COLO829 (cell line): ENCODE measurements around the gene BCL11A.

Source experiments
- DNase-seq: peaks from one replicate; pipeline ENCODE4 v3.0.0; 2012; ENCODE audit warnings: low spot score

BCL11A gene

GRCh38 chr2:60406192-60406591 lies 147.3 kb downstream of the BCL11A start:
- DNase-seq, result no peak

GRCh38 chr2:60405271-60405919 lies 148.1 kb downstream of the BCL11A start:
- no peak for DNase-seq
